ENCODE measurements around the gene ANKRD28.
"Not testable (repeated sequence)": the region's sequence is repeated elsewhere in the genome, so short reads cannot be mapped to it uniquely, and the experiment has no call there.

ANKRD28 gene

GRCh38 chr3:15769256-15769915 lies 28.4 kb downstream of the ANKRD28 start:
- no peak for DNase-seq

GRCh38 chr3:15768421-15769255 lies 29.1 kb downstream of the ANKRD28 start:
- DNase-seq = peak in 1 of 5 experiments; percentile 76

- DNase-seq = no peak
Observed at GRCh38 chr3:15766406-15766805, 31.4 kb downstream of the ANKRD28 start.

DNA sequence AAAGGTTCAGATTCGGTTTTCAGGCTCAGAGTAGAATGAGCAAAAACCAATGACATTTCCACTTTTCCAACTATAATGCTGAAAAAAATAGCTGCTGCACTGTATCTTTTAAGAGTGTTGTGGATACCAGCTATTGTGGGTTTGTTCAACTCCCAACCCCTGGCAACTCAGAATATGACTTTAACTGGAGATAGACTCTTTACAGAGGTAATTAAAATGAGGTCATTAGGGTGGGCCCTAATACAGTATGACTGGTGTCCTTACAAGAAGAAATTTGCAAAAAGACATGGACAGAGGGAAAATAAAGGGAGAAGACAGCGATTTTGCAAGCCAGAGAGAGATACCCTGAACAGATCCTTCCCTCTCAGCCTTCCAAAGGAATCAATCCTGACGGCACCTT lies 39.5 kb downstream of the ANKRD28 start:
- no peak for DNase-seq

GRCh38 chr3:15757824-15758223 lies 40.0 kb downstream of the ANKRD28 start:
- DNase-seq = no peak

DNA sequence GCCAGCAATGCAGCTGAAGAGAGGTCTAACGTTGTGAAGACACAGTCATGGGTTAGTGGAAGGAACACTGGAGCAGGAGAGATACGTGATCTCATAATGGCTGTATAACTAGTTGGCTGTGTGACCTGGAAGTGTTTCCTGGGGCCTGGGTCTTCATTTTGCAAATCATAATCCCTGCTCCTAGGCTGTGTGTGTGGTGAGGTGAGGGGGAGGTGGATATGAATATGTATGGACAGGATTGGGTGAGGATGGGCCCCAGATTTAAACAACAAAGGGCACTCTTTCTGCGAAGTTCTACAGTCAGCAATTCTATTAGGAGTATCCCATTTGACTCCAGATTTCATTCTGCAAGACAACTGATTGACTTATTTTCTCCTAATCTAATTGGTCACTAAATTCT lies 41.3 kb downstream of the ANKRD28 start:
- no peak for DNase-seq

DNA sequence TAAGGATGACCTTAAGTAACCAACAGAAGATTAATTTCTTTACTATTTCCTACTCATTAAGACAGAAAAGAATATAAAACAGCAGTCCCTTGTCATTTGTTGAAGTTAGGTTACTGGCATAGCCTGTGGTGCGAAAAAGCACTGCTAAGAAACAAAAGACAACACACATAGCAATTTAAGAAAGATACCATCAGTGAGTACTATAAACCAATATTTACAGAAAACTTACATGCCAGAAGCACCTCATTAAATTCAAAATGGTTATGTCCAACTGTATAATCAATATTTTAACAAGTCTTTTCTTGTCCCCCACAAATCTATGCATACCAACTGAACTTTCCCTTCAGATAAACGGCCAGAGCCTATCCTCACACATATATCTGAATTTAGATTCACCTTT lies 42.0 kb downstream of the ANKRD28 start:
- DNase-seq = no peak

- no peak for DNase-seq
Observed at GRCh38 chr3:15755181-15755580, 42.6 kb downstream of the ANKRD28 start.

GRCh38 chr3:15754047-15754446 lies 43.7 kb downstream of the ANKRD28 start:
- no peak for DNase-seq

DNA sequence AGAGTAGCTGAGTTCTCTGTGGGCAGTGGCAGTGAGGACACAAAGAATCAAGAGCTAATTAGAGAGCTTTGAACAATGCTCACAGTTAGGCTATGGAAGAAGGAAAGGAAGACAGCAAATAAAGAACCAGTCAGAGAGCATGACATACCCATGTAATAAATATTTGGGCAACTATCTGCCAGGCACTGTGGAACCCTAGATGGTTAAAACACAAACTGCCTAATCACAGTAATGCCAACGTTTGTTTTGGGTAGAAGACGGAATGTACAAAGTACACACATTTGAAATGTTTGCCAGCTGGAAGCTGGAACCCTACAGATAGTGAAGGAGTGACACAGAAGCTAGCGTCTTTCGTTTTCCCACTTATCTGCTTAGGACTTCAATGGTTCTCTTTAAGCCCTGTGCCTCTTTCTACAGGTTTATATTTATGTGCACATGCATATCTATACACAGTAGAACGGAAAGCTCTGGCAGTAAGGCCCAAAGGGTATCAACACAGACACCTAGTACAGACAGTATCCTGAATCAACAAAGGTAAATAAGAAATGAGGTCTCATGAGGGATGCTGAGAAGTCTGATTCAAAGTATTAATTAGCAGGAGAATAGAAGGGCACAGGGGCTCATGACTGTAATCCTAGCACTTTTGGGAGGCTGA lies 44.6 kb downstream of the ANKRD28 start:
- DNase-seq = no peak

DNA sequence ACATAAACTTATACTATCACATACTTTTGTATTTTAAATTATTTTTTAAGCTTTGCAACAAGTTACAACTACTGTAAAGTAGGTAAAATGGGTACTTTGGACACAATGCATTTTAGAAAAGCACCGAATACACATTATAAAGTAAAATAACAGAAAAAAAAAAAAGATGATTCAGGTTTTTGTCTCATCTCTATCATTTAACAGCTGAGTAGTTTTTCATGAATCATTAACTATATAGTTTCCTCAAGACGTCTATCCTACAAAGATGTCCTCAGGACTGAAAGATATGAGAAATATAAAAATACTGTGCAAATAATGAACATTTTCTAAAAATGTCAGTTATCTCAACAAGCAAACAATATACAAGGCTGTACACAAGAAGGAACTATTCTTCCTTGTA lies 46.9 kb downstream of the ANKRD28 start:
- no peak for DNase-seq

- DNase-seq = no peak
Observed at GRCh38 chr3:15750143-15750542, 47.6 kb downstream of the ANKRD28 start.

GRCh38 chr3:15745896-15746295 lies 51.9 kb downstream of the ANKRD28 start:
- peak in 1 of 5 experiments; percentile 83 for DNase-seq

- DNase-seq = no peak
Observed at GRCh38 chr3:15744176-15744575, 53.6 kb downstream of the ANKRD28 start.

- DNase-seq = no peak
Observed at GRCh38 chr3:15743587-15744009, 54.2 kb downstream of the ANKRD28 start.

- not testable (repeated sequence) for DNase-seq
Observed at GRCh38 chr3:15742236-15742635, 55.5 kb downstream of the ANKRD28 start.

DNA sequence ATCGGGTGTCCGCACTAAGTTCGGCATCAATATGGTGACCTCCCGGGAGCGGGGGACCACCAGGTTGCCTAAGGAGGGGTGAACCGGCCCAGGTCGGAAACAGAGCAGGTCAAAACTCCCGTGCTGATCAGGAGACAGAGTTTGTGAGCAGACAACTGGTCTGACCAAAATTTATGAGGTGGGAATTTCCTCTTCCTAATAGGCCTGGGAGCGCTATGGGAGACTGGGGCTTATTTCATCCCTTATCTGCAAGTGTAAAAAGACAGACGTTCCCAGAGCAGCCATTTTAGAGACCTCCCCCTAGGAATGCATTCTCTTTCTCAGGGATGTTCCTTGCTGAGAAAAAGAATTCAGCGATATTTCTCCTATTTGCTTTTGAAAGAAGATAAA lies 59.2 kb downstream of the ANKRD28 start:
- not testable (repeated sequence) for DNase-seq

GRCh38 chr3:15731024-15731423 lies 66.8 kb downstream of the ANKRD28 start:
- peak in 1 of 5 experiments; percentile 27 for DNase-seq

DNA sequence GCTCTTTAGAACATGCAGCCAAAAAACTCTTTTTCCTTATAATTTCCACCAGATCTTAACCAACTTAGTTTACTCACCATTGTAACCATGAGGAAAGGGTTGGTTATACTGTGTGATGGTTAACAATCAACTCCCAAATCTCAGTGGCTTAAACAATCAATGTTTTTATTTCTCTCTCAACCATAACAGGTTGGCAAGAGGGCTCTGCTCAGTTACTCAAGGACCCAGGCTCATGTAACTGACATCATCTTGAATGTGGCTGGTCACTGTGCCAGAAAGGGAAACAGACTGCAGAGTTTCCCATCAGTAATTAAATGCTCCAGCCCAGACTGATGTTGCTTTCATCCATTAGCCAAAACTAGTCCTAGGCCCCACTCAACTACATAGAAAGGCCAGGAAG lies 69.0 kb downstream of the ANKRD28 start:
- DNase-seq = peak in 1 of 5 experiments; percentile 70

DNA sequence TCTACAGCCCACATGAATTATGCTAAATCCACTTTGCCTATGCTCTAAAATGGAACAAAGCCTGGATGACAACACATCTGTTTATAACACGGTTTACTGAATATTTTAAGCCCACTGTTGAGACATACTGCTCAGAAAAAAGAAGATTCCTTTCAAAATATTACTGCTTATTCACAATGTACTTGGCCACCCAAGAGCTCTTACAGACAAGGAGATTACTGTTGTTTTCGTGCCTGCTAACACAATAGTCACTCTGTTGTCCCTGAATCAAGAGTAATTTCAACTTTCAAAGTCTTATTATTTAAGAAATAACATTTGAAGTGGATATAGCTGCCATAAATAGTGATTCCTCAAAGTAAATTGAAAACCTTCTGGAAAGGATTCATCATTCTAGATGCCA lies 70.9 kb downstream of the ANKRD28 start:
- DNase-seq = no peak

DNA sequence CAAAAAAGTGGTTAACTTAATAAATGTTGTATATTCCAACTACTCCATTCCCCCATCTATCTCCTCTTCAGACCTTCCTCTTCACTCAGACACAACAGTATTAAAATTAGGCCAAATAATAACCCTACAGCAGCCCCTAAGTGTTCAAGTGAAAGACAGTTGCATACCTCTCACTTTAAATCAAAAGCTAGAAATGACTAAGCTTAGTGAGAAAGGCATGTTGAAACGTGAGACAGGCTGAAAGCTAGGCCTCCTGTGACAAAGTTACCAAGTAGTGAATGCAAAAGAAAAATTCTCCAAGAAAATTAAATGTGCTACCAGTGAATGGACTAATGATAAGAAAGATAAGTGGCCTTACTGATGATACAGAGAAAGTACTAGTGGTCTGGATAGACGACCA lies 71.7 kb downstream of the ANKRD28 start:
- DNase-seq = peak in 1 of 5 experiments; percentile 82

GRCh38 chr3:15724446-15724845 lies 73.3 kb downstream of the ANKRD28 start:
- DNase-seq = no peak

DNA sequence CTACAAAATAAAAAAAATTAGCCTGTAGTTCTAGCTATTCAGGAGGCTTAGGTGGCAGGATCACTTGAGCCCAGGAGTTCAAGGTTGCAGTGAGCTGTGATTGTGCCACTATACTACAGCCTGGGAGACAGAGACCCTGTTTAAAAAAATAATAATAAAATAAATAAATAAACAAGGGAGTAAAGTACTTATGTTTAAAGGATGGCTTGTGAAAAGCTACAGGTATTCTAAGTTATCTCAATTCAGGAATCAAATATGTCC lies 74.2 kb downstream of the ANKRD28 start:
- no peak for DNase-seq

Data from T-helper 2 cell (primary cell).